Activated naive CD8-positive, alpha-beta T cell treated with anti-CD3 and anti-CD28 coated beads, Interleukin-2, amount 10 ng/mL, durations not matched to agents 7 days and 5 days (primary cell): ENCODE results near the gene SSR1. TPM values are rescaled to one million over a fixed set of nuclear protein-coding genes. Genes with fewer than 3 reads are reported as not detected.

Experiments
- ATAC-seq: fragments of 150-1000 bp; cut with Tn5 transposase; one replicate; pipeline ENCODE4 v1.10.0; 2021; ENCODE audit warnings: low read depth, moderate library complexity
- POLR2A ChIA-PET: fragments of 350-600 bp; sonication (Branson Sonifier 250); formaldehyde crosslinking; loops from one replicate; lab custom pipeline; 2021; ENCODE audit warnings: antibody characterized with exemption; lab: Charles Lee
- DNase-seq: peaks from one replicate; pipeline ENCODE4 v3.0.0; 2021
- H3K27ac Mint-ChIP-seq: one replicate; pipeline ENCODE4 v1.8.0; 2022; ENCODE audit warnings: mild to moderate bottlenecking, mixed read lengths
- H3K27me3 Mint-ChIP-seq: one replicate; pipeline ENCODE4 v1.8.0; 2022; ENCODE audit warnings: mild to moderate bottlenecking, moderate library complexity, mixed read lengths
- H3K36me3 Mint-ChIP-seq: one replicate; pipeline ENCODE4 v1.8.0; 2021; ENCODE audit warnings: mild to moderate bottlenecking, mixed read lengths
- H3K4me1 Mint-ChIP-seq: one replicate; pipeline ENCODE4 v1.8.0; 2021; ENCODE audit warnings: mixed read lengths
- H3K4me3 Mint-ChIP-seq: one replicate; pipeline ENCODE4 v1.8.0; 2022; ENCODE audit warnings: mild to moderate bottlenecking, moderate library complexity, mixed read lengths
- H3K9me3 Mint-ChIP-seq: one replicate; pipeline ENCODE4 v1.8.0; 2021; ENCODE audit warnings: mixed read lengths
- total RNA-seq, 2 experiments: library from RNA; stranded (reverse); gene quantifications; one replicate each; pipeline ENCODE4 v1.2.3, GENCODE V29; 2021

The SSR1 gene
- total RNA-seq, 2 experiments from 2014 or later, result 112 to 123 TPM

DNA sequence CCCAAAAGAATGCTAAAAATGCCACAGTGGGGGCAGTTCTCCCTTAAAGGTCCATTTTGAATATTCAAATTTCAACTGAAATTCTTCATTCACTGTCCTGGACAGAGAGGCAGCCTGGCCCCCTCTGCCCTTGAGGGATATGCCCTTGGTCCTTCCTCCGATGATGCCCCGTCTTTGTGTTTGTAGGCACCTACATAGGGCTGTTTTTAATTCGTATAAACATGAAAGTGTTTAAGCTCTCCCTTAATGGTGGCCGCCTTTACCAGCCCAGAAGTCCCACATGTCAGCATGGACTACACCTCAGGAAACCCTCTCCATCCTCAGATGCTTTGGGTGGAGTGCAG, 70.2 kb downstream of the SSR1 start:
- POLR2A ChIA-PET, result no interaction called here
- Mint-ChIP-seq H3K27ac (no peak overlapping the region), H3K4me3 (no peak overlapping the region), H3K27me3 (no peaks in the 10 kb centered on the region), H3K4me1 (peaks cover 11% of the 10 kb centered on the region), H3K36me3 (peaks cover 5% of the 10 kb centered on the region), H3K9me3 (no peaks in the 10 kb centered on the region)
- DNase-seq (no peak), ATAC-seq (no peak)

DNA sequence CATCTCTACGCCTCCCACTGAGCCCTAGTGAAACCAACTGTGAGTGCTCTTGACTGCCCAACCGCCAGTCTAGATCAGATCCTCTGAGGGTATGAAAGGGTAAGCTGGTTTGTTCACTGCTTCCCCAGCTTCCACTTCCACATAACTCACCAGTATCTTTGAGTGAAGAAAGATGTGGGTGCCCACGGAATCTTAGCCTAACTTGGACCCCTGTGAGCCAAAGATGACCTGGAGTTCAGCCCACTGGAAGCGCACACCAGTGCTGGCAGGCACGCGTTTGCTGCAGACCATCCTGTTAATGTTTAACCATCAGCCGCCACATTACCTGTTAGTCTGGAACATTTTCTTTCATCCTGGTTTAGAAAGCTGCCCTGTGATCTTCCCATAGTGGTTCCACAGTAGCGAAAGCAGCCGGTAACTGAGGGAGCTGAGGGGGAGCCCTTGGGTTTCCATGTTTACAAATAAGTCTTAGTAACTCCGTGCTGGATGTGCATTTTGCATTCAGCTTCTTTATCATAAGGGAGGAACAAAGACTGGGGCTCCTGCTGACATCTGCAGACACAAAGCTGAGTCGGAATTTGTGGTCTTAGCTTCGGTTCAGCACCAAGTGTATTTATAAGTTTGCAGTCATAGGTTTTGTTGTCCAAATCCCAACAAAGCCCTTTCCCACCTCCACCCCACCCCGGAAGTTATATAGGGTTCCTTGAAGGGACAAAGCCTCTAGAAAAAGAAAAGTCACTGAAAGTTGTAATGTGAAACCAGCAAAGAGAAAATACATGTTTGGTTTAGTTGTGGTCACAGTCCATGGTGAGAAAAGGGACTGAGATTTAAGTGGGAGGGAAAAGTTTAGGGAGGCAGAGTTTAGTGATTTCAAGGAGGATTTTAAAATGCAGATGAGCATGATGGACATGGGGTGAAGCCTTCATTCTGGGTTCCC, 71.0 kb downstream of the SSR1 start:
- peak overlapping the region; percentile 0 for H3K27ac Mint-ChIP-seq
- peaks cover 11% of the 10 kb centered on the region for H3K4me1 Mint-ChIP-seq
- peaks cover 5% of the 10 kb centered on the region for H3K36me3 Mint-ChIP-seq
- H3K4me3 Mint-ChIP-seq, result no peak overlapping the region
- H3K9me3 Mint-ChIP-seq, result no peaks in the 10 kb centered on the region
- ATAC-seq (no peak), DNase-seq (no peak)
- POLR2A ChIA-PET, result no interaction called here
- no peaks in the 10 kb centered on the region for H3K27me3 Mint-ChIP-seq

DNA sequence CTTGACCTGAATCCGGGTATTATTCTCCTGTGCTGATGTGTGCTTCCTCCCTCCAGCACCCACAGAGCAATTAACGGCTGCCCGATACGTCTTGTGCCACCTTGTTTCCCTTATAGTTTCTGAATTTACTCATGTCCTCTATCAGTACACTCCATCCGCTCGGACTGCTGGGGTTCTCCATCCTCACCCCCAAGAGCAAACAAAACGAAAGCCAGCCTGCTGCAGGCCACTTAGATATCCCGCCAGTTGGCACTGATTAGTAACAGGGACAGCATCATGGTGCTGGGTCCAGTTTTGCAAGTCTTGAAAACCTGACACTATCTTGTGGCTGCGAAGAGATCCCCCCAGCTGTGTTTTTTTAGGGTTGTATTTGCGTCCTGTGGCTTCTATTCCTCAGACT, 71.8 kb downstream of the SSR1 start:
- no peaks in the 10 kb centered on the region for H3K9me3 Mint-ChIP-seq
- ATAC-seq (no peak), DNase-seq (no peak)
- H3K27me3 Mint-ChIP-seq, result no peaks in the 10 kb centered on the region
- peak overlapping the region; percentile 67 for H3K27ac Mint-ChIP-seq
- H3K36me3 Mint-ChIP-seq, result peaks cover 4% of the 10 kb centered on the region
- H3K4me3 Mint-ChIP-seq, result no peak overlapping the region
- POLR2A ChIA-PET, result no interaction called here
- H3K4me1 Mint-ChIP-seq, result peaks cover 11% of the 10 kb centered on the region

DNA sequence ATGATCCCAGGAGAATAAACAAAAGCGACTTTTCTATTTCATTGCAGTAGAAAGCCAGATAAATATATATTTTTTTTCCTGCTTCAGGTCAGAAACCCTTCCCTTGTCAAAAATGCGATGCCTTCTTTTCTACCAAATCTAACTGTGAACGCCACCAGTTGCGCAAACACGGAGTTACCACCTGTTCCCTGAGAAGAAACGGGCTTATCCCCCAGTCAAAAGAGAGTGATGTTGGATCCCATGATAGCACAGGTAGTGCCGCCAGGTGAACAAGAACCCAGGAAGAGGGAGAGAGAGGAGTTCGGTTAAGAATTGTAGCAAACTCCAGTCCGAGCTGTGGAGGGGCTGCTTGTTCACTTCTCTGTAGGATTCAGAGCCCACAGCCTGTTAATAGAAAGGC, 72.6 kb downstream of the SSR1 start:
- H3K4me3 Mint-ChIP-seq, result no peak overlapping the region

DNA sequence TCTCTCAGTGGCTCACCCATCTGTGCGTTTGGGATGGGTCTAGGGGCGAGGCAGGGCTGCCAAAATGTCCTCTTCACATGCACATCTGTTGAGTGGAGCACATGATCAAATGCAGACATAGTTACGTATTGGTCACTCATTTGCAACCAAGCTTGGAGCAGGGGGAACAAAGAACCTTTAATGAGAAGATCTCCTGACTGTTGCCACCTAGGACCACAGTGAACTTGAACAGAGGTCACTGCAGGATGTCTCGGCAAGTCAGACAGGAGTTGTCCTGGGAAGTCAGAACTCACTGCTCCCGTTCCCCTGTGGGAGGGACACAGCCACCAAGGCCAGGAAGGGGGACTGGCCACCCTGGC, 73.4 kb downstream of the SSR1 start:
- H3K27ac Mint-ChIP-seq, result no peak overlapping the region
- peaks cover 10% of the 10 kb centered on the region for H3K36me3 Mint-ChIP-seq
- H3K9me3 Mint-ChIP-seq, result no peaks in the 10 kb centered on the region
- ATAC-seq, result no peak
- H3K27me3 Mint-ChIP-seq, result no peaks in the 10 kb centered on the region
- POLR2A ChIA-PET, result no interaction called here
- no peak overlapping the region for H3K4me3 Mint-ChIP-seq
- peaks cover 15% of the 10 kb centered on the region for H3K4me1 Mint-ChIP-seq
- no peak for DNase-seq

More for the DNA sequence above, 72.6 kb downstream of the SSR1 start:
- Mint-ChIP-seq H3K9me3 (no peaks in the 10 kb centered on the region), H3K4me1 (peaks cover 13% of the 10 kb centered on the region), H3K27me3 (no peaks in the 10 kb centered on the region), H3K36me3 (peaks cover 8% of the 10 kb centered on the region), H3K27ac (no peak overlapping the region)
- DNase-seq (no peak), ATAC-seq (no peak)
- POLR2A ChIA-PET, result no interaction called here

DNA sequence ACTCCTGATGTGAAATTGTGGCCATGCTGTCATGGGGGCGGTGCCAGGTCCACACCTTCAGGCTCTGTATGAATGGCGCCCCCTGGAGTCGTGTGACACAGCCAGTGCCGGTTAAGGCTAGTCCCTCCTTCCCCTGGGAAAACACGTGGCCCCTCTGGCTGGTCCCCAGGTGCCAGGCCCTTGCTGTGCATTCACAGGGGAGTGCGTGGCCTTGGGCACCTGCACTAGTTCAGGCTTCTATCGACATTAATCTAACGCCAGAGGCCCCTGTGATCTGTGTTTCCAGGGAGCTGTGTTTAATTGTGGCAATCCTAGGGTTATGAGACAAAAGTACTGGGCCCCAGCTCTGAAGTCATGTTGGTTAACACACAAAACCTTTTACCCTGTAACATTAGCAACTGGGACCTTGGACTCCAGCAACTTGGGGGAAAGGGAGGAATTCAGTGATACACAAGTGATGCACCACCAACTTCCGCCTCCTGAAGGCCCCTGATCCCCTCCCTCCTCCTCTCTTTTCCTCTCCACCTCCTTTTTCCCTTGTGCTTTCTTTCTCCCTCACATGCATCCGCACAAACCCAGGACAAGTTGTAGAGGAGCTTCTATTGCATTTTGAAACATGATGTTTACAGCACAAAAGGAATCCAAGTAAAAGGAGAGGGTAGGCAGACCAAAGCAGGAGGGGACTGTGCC, 74.0 kb downstream of the SSR1 start:
- peaks cover 17% of the 10 kb centered on the region for H3K4me1 Mint-ChIP-seq
- H3K27ac Mint-ChIP-seq, result no peak overlapping the region

DNA sequence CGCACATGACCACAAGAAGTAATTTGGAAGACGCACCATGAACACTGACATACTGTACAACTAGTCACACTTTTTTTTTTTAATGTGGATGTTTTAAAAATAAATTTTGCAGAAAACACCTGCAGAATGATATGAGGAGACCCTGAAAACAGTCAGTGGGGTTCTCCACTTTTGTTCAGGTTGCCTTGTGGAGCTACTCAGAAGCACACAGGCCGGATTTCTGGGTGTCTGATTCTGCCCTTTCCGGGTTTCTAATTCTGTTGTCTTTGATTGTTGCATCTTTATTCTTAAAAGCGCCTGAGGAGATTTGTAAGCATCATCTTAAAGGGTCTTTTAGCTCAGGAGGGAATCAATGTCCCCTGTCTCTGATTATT, 74.5 kb downstream of the SSR1 start:
- Mint-ChIP-seq H3K9me3 (no peaks in the 10 kb centered on the region), H3K4me3 (no peak overlapping the region), H3K27ac (no peak overlapping the region), H3K4me1 (peaks cover 21% of the 10 kb centered on the region), H3K27me3 (no peaks in the 10 kb centered on the region), H3K36me3 (peaks cover 14% of the 10 kb centered on the region)
- DNase-seq (no peak), ATAC-seq (no peak)
- POLR2A ChIA-PET, result no interaction called here

More for the DNA sequence above, 74.0 kb downstream of the SSR1 start:
- POLR2A ChIA-PET, result no interaction called here
- DNase-seq (peak; percentile 74), ATAC-seq (peak; percentile 62)
- Mint-ChIP-seq H3K4me3 (no peak overlapping the region), H3K9me3 (no peaks in the 10 kb centered on the region), H3K27me3 (no peaks in the 10 kb centered on the region), H3K36me3 (peaks cover 12% of the 10 kb centered on the region)

DNA sequence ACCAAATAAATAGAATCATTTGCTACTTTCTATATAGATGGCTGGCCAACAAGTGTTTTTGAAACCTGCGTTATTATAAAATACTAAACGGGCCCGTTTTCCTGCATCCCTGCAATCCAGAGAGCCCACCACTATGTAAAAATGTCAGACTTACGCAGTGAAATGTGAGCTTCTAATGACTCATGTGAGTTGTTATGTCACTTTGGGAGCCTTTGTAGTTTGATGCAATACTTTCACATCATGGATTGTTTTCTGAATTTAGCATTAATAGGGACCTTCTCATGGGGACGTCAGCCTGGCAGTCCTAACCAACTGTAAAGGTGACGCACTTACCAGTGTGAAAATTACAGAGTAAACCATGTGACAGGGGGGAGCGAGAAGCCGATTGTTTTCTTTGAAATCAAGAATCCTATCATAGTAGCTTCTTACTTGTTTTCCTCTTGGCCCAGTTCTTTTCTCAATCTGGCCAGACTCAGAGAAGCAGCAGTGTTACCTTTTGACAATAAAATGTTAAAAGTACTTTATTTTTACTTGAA, 75.3 kb downstream of the SSR1 start:
- no peak for DNase-seq
- no peak for ATAC-seq
- Mint-ChIP-seq H3K4me1 (peaks cover 19% of the 10 kb centered on the region), H3K4me3 (no peak overlapping the region), H3K36me3 (peaks cover 14% of the 10 kb centered on the region), H3K9me3 (no peaks in the 10 kb centered on the region), H3K27ac (no peak overlapping the region), H3K27me3 (no peaks in the 10 kb centered on the region)
- POLR2A ChIA-PET, result no interaction called here

DNA sequence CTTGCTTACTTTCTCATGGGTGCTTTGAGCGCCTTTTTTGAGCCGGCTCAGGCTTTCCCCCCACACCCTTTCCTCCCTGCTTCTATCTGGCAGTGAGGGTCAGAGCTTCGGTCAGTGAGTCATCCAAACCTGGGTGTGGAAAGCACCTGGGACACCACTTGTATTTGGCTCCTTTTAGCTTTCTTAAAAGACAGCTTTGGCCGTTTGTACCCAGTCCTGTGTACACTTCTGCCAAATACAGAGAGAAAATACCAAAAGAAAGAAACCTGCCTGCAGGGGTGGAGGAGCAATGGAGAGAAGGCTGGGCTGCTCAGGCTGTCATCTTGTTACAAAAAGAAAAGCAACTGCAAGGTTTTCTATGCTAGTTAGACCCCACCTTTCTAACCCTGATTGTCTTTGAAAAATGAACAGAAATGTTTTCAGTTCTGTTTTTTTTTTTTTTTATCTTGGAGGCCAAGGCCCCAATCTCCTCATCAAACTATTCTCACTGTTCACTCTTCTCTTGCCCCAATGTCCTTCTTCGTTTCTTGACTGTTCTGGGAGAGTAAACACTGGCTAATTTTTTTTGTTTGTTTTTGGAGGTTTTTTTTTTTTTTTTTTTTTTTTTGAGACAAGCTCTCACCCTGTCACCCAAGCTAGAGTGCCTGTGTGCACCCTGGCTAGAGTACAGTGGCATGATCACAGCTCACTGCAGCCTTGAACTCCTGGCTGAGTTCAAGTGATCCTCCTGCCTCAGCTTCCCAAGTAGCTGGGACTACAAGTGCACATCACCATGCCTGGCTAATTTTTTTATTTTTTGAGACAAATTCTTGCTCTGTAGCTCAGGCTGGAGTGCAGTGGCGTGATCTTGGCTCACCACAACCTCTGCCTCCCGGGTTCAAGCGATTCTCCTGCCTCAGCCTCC, 76.4 kb downstream of the SSR1 start:
- Mint-ChIP-seq H3K27ac (no peak overlapping the region), H3K27me3 (no peaks in the 10 kb centered on the region), H3K4me1 (peaks cover 25% of the 10 kb centered on the region), H3K36me3 (peaks cover 21% of the 10 kb centered on the region), H3K9me3 (no peaks in the 10 kb centered on the region), H3K4me3 (no peak overlapping the region)
- POLR2A ChIA-PET, result no interaction called here
- no peak for DNase-seq
- ATAC-seq, result no peak

DNA sequence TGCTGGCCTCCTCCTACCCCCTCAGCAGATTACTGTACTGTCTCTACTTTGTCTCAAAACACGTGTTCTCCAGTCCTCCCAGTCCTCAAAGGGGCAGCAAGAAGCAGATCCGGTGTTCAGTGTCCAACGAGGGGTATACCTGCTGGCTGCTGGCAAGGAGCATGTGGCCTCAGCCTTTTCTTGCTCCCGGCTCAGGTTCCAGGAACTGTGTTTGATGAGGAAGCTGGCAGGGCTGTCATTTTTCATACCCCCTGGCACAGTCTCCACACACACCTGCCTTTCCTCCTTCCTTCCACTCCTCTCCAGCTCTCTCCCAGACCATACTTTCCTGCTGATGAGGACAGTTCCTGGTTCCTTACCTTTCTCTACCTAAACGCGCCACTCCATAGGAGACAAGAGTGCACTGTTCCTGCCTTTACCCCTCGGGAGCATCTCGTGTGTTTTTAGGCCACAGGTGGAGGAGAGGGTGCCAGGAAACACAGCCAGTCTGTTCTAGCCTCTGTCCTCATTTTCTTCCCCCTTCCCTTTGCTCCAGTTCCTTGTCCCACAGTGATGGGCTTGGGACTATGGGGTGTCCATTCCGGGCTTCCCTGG, 77.2 kb downstream of the SSR1 start:
- no peaks in the 10 kb centered on the region for H3K27me3 Mint-ChIP-seq
- H3K4me3 Mint-ChIP-seq, result no peak overlapping the region
- peaks cover 23% of the 10 kb centered on the region for H3K4me1 Mint-ChIP-seq
- POLR2A ChIA-PET, result no interaction called here
- no peak overlapping the region for H3K27ac Mint-ChIP-seq
- no peaks in the 10 kb centered on the region for H3K9me3 Mint-ChIP-seq
- no peak for DNase-seq
- peaks cover 18% of the 10 kb centered on the region for H3K36me3 Mint-ChIP-seq
- ATAC-seq, result peak; percentile 22

DNA sequence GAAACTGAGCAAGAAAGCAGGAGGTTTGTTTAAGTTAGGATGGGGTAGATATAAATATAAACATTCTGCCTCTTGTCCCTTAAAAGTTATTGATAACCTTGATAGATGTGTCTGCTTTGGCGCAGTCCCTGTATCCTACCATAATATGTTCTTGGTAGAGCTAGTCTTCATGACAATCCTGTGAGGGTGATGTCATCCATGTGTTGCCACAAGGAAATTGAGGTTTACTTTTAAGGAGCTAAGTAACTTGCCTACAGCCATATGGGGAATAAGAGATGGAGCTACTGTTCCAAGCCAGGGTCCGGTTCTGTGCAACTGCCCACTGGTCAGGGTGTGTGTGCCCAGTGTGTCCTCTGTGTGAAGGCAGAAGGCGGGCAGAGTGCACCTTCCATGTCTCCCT, 78.5 kb downstream of the SSR1 start:
- peaks cover 23% of the 10 kb centered on the region for H3K4me1 Mint-ChIP-seq
- H3K4me3 Mint-ChIP-seq, result no peak overlapping the region
- DNase-seq, result no peak
- H3K27me3 Mint-ChIP-seq, result no peaks in the 10 kb centered on the region
- POLR2A ChIA-PET, result no interaction called here
- no peak for ATAC-seq
- H3K27ac Mint-ChIP-seq, result no peak overlapping the region
- peaks cover 20% of the 10 kb centered on the region for H3K36me3 Mint-ChIP-seq
- H3K9me3 Mint-ChIP-seq, result no peaks in the 10 kb centered on the region

DNA sequence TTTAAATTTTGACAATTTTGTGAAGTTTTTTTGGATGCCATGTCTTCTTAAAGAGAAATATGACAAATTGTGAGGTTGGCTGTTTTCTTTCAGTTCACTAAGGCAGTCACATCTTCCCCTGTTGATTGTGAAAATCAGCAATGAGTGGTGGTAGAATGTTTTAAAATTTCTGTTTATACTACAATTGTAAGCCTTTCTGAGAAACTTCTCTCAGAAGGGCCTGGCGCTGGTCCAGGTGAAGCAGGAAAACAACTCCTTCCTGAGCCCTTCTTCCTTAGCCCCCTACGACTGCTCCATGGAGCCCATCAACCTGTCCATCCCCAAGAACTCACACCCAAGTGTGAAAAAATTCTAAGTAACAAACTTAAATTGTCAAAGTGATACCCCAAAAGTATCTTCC, 80.6 kb downstream of the SSR1 start:
- Mint-ChIP-seq H3K36me3 (peaks cover 29% of the 10 kb centered on the region), H3K4me1 (peaks cover 19% of the 10 kb centered on the region), H3K27ac (peak overlapping the region; percentile 45), H3K27me3 (no peaks in the 10 kb centered on the region), H3K4me3 (no peak overlapping the region), H3K9me3 (no peaks in the 10 kb centered on the region)
- ATAC-seq (no peak), DNase-seq (no peak)
- POLR2A ChIA-PET, result no interaction called here
